Measurements from ENCODE around the gene BMAL1.

DNA sequence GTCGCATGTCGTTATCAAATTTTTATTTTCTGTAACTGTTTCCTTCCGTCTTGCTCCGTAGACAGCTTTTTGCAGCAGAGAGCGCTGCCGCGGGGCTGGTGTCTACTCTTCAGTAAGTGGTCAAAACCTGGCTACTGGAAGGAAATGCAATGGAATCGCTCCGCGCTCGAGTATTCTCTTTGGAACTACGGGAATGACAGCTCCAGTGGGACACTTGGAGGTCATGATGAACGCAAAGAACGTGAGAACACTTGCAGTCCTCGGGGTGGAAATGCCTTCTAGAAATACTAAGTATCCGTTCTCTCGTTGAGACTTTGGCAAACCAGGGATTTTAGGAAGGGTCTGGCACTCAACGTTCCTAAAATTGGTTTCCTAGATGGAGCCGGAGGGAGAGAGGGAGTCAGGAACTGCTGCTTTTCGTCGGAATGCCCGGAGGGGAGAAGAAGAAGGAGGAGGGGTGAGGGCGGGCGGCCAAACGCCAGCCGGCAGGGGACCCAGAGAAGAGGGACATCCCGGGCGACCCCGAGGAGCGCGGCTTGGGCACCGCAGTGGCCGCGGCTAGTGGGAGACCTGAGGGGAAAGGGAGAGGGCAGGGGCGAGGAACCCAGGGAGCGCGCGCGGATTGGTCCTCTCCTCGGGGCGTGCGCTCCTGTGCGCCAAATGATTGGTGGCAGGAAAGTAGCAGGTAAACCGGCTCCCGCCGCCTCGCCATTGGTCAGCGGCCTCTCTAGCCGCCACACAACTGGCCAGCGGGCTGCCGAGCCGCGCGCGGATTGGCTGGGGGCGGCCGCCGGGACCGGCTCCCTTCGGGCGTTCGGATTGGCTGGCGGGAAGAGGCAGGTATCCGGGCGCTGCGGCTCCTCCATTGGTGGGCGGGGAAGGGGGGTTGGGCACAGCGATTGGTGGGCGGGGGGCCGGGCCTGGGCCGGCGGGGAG, 490 bp upstream of the BMAL1 start:
- peak in 2 of 4 donors; percentile 60 to 66 for TF ChIP-seq POLR2A (IDR thresholded peaks at IDR 0.05)
- peak in 1 of 6 experiments; percentile 5 for TF ChIP-seq CTCF (IDR thresholded peaks at IDR 0.05)
